Effector memory CD4-positive, alpha-beta T cell (primary cell): ENCODE measurements around the gene TMIGD1.

Source experiments
- DNase-seq, 3 donors: peaks; one replicate each; pipeline ENCODE4 v3.0.0-alpha.2; 2020
- H3K27ac ChIP-seq: 2 replicates; pipeline ENCODE4 v1.7.0; 2013; ENCODE audit warnings: mild to moderate bottlenecking, low read length, moderate library complexity; ENCODE audit not compliant: insufficient read depth, poor library complexity, severe bottlenecking
- H3K27me3 ChIP-seq: replicated peaks from 2 replicates; pipeline ENCODE4 v1.7.0; 2013; ENCODE audit warnings: mild to moderate bottlenecking, low read length; ENCODE audit not compliant: insufficient read depth, control insufficient read depth, poor library complexity, severe bottlenecking
- H3K36me3 ChIP-seq: 2 replicates; pipeline ENCODE4 v1.7.0; 2013; ENCODE audit warnings: mild to moderate bottlenecking, low read length, moderate library complexity; ENCODE audit not compliant: control insufficient read depth, insufficient read depth
- H3K4me1 ChIP-seq: 2 replicates; pipeline ENCODE4 v1.7.0; 2013; ENCODE audit warnings: low read length, mild to moderate bottlenecking; ENCODE audit not compliant: control insufficient read depth, insufficient read depth, poor library complexity, severe bottlenecking
- H3K4me3 ChIP-seq: 2 replicates; pipeline ENCODE4 v1.7.0; 2013; ENCODE audit warnings: low read length, low read depth, mild to moderate bottlenecking; ENCODE audit not compliant: insufficient read depth, poor library complexity, severe bottlenecking
- H3K9me3 ChIP-seq: 2 replicates; pipeline ENCODE4 v1.7.0; 2013; ENCODE audit warnings: mild to moderate bottlenecking, low read length, moderate library complexity; ENCODE audit not compliant: control insufficient read depth

Gene TMIGD1

GRCh38 chr17:30296499-30297080 is 37.3 kb downstream of the TMIGD1 start:
- Histone ChIP-seq H3K4me1 (no peaks in the 10 kb centered on the region), H3K36me3 (no peaks in the 10 kb centered on the region), H3K9me3 (no peaks in the 10 kb centered on the region), H3K27me3 (no peaks in the 10 kb centered on the region), H3K4me3 (no peak overlapping the region), H3K27ac (no peak overlapping the region)
- no peak for DNase-seq

DNA sequence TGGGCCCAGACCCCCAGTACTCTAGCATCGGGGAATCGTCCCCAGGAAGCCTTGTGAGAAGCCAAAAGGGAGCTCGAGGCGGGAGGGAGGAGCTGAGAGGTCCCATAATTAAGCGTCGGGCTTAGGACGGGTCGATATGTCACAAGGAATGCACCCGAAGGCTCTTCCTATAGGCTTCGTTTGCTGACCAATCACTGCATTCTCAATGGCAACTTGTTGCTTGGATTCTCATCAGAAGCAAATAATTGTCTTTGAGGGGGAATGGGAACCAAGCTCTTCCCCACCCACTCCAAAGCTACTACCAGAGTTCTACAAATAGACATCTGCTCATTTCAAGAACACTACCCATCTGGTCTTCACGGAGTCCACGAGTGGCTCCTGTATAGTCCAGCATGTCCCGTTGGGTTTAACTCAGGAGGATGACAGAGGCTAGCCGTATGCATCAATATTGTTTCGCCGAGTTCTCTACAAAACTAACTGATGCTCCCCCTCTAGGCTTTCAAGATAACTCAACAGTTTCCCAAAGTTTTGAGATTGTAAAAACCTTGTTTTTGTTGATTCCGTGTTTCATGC is 41.5 kb downstream of the TMIGD1 start:
- Histone ChIP-seq H3K36me3 (peaks cover 6% of the 10 kb centered on the region), H3K9me3 (no peaks in the 10 kb centered on the region), H3K27me3 (no peaks in the 10 kb centered on the region), H3K27ac (peak overlapping the region; percentile 66), H3K4me1 (peaks cover 8% of the 10 kb centered on the region), H3K4me3 (peak overlapping the region; percentile 98)
- no peak for DNase-seq

DNA sequence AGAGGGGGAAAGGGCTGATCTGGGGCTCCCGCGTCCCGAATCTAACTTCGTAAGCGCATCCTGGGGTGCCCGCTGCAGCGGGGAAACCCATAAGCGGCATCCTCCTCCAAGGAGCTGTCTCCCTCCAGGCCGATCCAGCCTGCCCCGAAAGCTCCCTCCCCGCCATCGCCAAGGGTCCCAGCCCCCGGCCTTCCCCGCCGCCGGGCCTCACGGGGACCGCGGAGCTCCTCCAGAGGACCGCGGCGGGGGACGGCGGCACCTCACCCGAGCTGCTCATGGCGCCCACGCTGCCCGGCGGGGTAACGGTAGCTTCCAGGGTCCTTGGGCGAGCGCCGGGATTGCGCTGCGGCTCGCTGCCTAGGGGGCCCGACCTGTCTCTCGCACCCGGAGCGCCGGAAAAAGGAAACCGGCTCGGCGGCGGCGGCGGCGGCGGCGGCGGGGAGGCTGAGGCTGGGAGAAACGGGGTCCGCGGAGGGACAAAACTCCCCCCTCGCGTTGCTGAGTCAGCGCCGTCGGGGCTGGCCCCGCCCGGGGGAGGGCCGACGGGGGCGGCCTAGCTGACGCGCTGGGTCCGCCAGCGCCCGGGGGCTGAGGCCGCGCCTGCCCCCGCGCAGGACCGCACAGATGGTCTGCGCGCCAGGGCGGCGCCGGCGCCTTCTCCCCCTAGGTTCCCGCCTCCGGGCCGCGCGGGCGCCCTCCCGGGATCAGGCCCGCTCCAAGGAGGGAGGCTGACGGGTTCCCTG is 42.1 kb downstream of the TMIGD1 start, which contains the start of gene BLMH:
TSS of gene BLMH (minus strand) at position 402 of the 743 bp plus-strand sequence. CDS start at position 277, 125 bp downstream.
- peaks cover 11% of the 10 kb centered on the region for H3K36me3 ChIP-seq
- H3K27ac ChIP-seq: peak within 1 kb of the TSS; percentile 66
- no peaks in the 10 kb centered on the region for H3K27me3 ChIP-seq
- DNase-seq: peak; percentile 66 to 68 (median 67)
- H3K4me3 ChIP-seq: peak within 1 kb of the TSS; percentile 98
- H3K9me3 ChIP-seq: no peaks in the 10 kb centered on the region
- H3K4me1 ChIP-seq: peaks cover 8% of the 10 kb centered on the region

GRCh38 chr17:30290696-30291542 is 42.9 kb downstream of the TMIGD1 start:
- peaks cover 16% of the 10 kb centered on the region for H3K36me3 ChIP-seq
- peaks cover 8% of the 10 kb centered on the region for H3K4me1 ChIP-seq
- peak overlapping the region; percentile 66 for H3K27ac ChIP-seq
- H3K9me3 ChIP-seq: no peaks in the 10 kb centered on the region
- no peaks in the 10 kb centered on the region for H3K27me3 ChIP-seq
- peak in 1 of 3 donors; percentile 1 for DNase-seq
- peak overlapping the region; percentile 98 for H3K4me3 ChIP-seq

DNA sequence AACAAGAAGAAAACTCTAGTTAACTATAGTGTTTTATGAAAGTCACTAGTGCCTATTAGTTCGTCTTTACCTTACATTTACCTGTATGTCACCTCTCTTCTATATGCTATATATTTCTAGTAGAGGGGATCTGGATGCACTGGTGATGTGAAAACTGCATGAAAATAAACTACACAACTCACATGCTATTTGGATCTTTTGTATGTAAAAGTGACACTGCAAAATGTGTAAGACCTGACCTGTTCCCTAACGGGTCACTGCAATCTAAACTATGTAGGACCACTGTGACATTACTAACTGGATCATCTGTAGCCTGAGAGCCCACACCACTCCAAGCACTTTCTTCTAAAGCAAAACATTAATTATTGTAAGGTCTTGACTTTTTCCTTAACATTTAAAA is 43.8 kb downstream of the TMIGD1 start:
- Histone ChIP-seq H3K4me1 (peaks cover 8% of the 10 kb centered on the region), H3K4me3 (no peak overlapping the region), H3K36me3 (peaks cover 25% of the 10 kb centered on the region), H3K27ac (no peak overlapping the region), H3K27me3 (no peaks in the 10 kb centered on the region), H3K9me3 (no peaks in the 10 kb centered on the region)
- DNase-seq: no peak

DNA sequence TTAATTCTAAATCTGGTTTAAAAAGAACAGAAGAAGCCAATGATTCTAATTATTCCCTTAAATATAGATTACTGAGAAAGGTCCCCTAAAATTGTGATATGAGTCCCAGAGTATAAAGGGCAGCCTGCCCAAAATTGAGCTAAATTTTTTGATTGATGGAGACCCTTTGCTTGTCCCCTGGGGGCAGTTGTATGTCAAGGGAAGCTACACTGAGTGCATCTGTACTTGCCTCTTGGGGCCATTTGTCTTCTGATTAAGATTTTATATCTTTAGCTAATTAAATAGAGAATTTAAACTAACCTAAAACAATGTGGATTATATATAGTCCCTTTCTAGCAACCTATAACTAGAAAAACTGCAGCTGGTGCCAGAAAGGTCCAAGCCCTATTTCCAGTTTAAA is 54.7 kb downstream of the TMIGD1 start:
- no peak overlapping the region for H3K4me3 ChIP-seq

GRCh38 chr17:30278032-30278431 is 55.8 kb downstream of the TMIGD1 start:
- H3K27ac ChIP-seq: no peak overlapping the region
- H3K4me1 ChIP-seq: no peaks in the 10 kb centered on the region
- peaks cover 52% of the 10 kb centered on the region for H3K36me3 ChIP-seq
- H3K4me3 ChIP-seq: no peak overlapping the region
- no peak for DNase-seq
- H3K9me3 ChIP-seq: no peaks in the 10 kb centered on the region
- H3K27me3 ChIP-seq: no peaks in the 10 kb centered on the region

More for the DNA sequence above, 54.7 kb downstream of the TMIGD1 start:
- Histone ChIP-seq H3K36me3 (peaks cover 48% of the 10 kb centered on the region), H3K9me3 (no peaks in the 10 kb centered on the region), H3K4me1 (no peaks in the 10 kb centered on the region), H3K27ac (no peak overlapping the region), H3K27me3 (no peaks in the 10 kb centered on the region)
- no peak for DNase-seq

DNA sequence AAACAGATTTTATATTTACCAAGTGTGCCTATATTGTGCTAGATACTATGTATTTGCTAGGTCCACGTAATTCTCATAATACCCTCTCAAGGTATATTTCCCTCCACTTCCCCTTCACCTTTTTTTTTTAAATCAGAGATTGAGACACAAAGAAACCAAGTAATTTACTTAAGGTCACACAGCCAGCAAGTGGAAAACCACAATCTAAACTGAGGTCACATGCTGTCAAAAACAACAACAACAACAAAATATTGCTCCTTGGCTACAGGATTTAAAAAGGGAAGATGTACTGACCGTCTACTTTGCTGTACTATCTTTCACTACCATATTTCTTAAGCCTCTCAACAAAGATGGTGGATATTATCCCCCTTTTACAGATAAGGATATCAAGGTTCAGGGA is 57.9 kb downstream of the TMIGD1 start:
- Histone ChIP-seq H3K4me1 (no peaks in the 10 kb centered on the region), H3K27me3 (no peaks in the 10 kb centered on the region), H3K9me3 (no peaks in the 10 kb centered on the region), H3K36me3 (peaks cover 64% of the 10 kb centered on the region), H3K27ac (no peak overlapping the region), H3K4me3 (no peak overlapping the region)
- no peak for DNase-seq

GRCh38 chr17:30274887-30275286 is 59.0 kb downstream of the TMIGD1 start:
- Histone ChIP-seq H3K4me1 (no peaks in the 10 kb centered on the region), H3K27ac (no peak overlapping the region), H3K27me3 (no peaks in the 10 kb centered on the region), H3K9me3 (no peaks in the 10 kb centered on the region), H3K36me3 (peaks cover 63% of the 10 kb centered on the region), H3K4me3 (no peak overlapping the region)
- no peak for DNase-seq
